GM20000 (cell line): ENCODE measurements around the gene DRAP1.

Experiments used
- DNase-seq: peaks from one replicate; pipeline ENCODE4 v3.0.0; 2012; ENCODE audit warnings: low spot score
- TF ChIP-seq, protein P1 (sequence below): IDR thresholded peaks from 2 replicates; pipeline ENCODE4 v1.5.1; 2012; ENCODE audit warnings: mild to moderate bottlenecking, control low read depth; ENCODE audit errors: extremely low read depth, missing control alignments

DRAP1 gene

DNA sequence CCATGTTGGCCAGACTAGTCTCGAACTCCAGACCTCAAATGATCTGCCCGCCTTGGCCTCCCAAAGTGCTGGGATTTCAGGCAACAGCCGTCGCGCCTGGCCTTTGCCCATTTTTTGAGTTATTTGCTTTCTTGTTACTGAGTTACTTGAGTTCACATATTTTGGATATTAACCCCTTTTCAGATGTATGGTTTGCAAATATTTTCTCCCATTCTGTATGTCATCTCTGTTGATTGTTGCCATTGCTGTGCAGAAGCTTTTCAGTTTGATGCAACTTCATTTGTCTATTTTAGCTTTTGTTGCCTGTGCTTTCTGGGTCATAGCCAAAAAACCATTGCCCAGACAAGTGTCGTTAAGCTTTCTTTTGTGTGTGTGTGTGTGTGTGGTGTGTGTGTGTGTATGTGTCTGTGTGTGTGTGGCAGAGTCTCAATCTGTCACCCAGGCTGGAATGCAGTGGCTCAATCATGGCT is 32.9 kb downstream of the DRAP1 start:
- DNase-seq, result no peak
- TF ChIP-seq, protein P1, sequence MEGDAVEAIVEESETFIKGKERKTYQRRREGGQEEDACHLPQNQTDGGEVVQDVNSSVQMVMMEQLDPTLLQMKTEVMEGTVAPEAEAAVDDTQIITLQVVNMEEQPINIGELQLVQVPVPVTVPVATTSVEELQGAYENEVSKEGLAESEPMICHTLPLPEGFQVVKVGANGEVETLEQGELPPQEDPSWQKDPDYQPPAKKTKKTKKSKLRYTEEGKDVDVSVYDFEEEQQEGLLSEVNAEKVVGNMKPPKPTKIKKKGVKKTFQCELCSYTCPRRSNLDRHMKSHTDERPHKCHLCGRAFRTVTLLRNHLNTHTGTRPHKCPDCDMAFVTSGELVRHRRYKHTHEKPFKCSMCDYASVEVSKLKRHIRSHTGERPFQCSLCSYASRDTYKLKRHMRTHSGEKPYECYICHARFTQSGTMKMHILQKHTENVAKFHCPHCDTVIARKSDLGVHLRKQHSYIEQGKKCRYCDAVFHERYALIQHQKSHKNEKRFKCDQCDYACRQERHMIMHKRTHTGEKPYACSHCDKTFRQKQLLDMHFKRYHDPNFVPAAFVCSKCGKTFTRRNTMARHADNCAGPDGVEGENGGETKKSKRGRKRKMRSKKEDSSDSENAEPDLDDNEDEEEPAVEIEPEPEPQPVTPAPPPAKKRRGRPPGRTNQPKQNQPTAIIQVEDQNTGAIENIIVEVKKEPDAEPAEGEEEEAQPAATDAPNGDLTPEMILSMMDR, result no peak

DNA sequence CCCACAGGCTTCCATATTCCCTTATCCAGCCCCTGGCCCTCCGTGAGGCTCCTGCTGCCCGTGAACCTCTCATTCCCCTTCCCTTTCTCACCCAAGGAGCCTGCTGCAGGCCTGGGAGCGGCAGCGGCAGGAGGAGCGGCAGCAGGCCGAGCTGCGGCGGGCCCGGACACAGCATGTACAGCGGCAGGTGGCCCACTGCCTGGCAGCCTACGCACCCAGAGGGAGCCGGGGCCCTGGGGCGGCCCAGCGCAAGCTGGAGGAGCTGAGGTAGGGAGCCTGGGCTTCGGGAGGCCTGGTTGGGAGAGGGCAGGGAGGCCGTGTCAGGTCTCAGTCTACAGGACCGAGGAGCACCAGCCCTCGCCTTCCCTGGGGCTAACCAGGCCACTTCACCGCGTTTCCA is 34.2 kb downstream of the DRAP1 start:
- TF ChIP-seq, protein P1, result no peak
- no peak for DNase-seq

DNA sequence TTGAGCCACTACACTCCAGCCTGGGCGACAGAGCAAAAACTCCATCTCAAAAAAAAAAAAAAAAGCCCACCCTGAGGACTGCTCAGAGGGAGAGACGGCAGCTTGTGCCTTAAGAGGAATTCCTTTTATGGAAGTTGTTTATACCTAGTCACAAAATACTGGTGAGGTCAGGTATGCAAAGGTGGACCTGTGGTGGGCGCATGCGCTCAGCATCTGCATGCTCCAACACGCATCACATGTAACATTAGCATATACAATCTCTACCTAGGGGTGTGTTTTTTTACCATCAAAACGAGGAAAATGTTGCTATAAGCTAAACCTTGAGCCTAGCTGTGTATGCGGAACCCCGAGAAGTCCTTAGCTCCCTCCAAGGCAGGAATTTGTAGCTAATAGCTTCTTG is 35.5 kb downstream of the DRAP1 start:
- no peak for DNase-seq
- TF ChIP-seq, protein P1, result no peak

DNA sequence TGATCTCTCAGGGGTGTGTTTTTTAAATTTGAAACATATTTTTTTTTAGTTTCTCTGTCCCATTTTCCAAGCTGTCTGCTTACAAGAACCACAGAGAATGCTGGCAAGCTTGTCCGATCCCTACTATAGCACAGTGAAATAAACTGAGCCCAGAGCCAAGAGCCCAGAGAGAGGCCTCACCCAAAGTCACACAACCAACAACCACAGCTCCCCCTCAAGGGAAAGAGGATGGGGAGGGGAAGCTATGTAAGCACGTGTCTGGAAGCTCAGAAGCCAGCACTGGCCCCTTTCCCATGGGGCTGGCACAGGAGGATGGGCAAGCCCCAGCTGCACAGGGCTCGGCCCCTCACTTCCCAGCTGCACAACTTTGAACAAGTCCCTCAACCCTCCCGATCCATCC is 39.1 kb downstream of the DRAP1 start:
- TF ChIP-seq, protein P1, result no peak
- DNase-seq, result no peak

DNA sequence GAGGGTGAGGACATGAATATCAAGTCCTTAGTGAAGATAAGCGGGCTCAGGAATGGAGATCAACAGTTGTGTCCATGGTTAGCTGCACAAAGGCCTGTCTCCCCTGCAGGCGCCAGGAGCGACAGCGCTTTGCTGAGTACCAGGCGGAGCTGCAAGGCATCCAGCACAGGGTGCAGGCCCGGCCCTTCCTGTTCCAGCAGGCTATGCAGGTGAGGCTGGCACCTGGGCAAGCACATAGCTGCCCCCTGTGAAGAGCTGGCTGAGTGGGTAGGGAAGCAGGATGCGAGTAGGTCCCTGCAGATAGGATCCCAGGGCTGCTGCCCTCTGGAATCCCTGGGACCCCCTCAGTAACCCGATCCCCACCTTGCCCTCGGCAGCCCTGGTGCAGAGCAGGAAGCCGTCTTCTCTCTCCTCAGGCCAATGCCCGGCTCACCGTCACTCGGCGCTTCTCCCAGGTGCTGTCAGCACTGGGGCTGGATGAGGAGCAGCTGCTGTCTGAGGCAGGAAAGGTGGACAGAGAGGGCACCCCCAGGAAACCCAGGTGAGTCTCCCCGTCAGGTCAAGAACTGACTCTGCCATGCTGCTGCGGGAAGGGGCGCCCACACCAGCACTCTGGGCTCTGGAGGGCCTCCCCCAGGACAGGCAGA is 39.7 kb downstream of the DRAP1 start:
- TF ChIP-seq, protein P1, result no peak
- no peak for DNase-seq

DNA sequence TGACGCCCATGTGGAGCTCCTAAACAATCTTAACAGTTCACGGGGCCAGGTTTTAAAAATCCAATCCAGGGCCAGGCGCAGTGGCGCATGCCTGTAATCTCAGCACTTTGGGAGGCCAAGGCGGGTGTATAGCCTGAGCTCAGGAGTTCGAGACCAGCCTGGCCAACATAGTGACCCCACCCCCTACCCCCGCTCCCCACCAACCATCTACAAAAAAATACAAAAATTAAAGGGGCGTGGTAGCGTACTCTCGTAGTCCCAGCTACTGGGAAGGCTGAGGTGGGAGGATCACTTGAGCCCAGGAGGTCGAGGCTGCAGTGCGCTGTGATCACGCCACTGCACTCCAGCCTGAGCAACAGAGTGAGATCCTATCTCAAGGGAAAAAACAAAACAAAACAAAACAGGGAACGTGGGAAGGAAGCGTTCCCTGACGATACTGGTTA is 41.6 kb downstream of the DRAP1 start:
- DNase-seq, result no peak
- TF ChIP-seq, protein P1, result no peak

DNA sequence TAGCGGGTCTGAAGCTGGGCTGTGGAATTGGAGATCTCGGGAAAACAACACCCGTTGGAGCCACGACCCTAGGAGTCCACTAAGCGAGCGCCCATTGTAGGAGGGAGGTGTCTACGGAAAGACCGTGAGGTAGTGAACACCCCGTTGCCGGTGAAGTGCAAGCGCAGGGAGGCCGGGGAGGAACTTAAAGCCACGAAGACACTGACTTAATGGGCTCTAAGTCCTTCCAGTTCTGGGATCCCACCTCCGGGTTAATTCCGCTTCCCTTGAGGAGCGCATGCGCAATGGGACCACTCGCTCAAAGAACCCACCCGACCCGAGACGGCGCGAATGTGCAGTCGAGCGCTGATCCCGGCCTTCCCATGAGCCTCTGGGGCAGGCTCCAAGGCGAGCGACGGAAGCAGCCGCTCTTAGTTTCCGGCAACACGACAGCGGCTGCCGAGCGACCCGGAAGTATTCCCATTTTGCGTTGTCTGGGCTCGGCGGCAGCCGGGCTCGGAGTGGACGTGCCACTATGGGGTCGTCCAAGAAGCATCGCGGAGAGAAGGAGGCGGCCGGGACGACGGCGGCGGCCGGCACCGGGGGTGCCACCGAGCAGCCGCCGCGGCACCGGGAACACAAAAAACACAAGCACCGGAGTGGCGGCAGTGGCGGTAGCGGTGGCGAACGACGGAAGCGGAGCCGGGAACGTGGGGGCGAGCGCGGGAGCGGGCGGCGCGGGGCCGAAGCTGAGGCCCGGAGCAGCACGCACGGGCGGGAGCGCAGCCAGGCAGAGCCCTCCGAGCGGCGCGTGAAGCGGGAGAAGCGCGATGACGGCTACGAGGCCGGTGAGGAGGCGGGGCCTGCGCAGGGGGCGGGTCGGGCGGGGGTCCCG is 42.3 kb downstream of the DRAP1 start, which contains the start of gene SART1:
TSS of gene SART1 (plus strand) at position 468 of the 874 bp plus-strand sequence. CDS start at position 515, 47 bp downstream.
- TF ChIP-seq, protein P1, result no peak
- DNase-seq, result peak; percentile 100
